Liver (tissue), 9 donors: ENCODE data around the gene CD96. TPM values are rescaled to one million over a fixed set of nuclear protein-coding genes. Genes with fewer than 3 reads are reported as not detected.

Experiments
- DNase-seq: peaks from one replicate; pipeline ENCODE4 v3.0.0-alpha.2; 2017; ENCODE audit warnings: low spot score
- H3K27ac ChIP-seq, 2 donors: one replicate each; pipeline ENCODE4 v1.7.0; 2013; ENCODE audit warnings: inconsistent platforms in 2 of 2, low read length in 2 of 2, control low read depth in 1 of 2, low read depth in 1 of 2, mild to moderate bottlenecking in 1 of 2
- H3K27me3 ChIP-seq, 4 donors: one replicate each; pipeline versions ENCODE4 v1.6.1 to v1.7.0; 2013; ENCODE audit warnings: low read length in 3 of 4, inconsistent platforms in 1 of 4, mild to moderate bottlenecking in 1 of 4, moderate library complexity in 1 of 4; ENCODE audit not compliant: control insufficient read depth in 4 of 4, insufficient read depth in 4 of 4
- H3K36me3 ChIP-seq, 4 donors: one replicate each; pipeline versions ENCODE4 v1.6.1 to v1.7.0; 2013; ENCODE audit warnings: low read length in 3 of 4, mild to moderate bottlenecking in 3 of 4, low read depth in 1 of 4, moderate library complexity in 1 of 4; ENCODE audit not compliant: control insufficient read depth in 4 of 4, insufficient read depth in 3 of 4
- H3K4me1 ChIP-seq, 4 donors: one replicate each; pipeline versions ENCODE4 v1.6.1 to v1.7.0; 2013; ENCODE audit warnings: low read length in 3 of 4, mild to moderate bottlenecking in 3 of 4, moderate library complexity in 1 of 4; ENCODE audit not compliant: control insufficient read depth in 4 of 4, insufficient read depth in 4 of 4
- H3K4me3 ChIP-seq, 3 donors: one replicate each; pipeline versions ENCODE4 v1.6.1 to v1.7.0; 2013; ENCODE audit warnings: low read length in 3 of 3, control low read depth in 1 of 3, low read depth in 1 of 3, mild to moderate bottlenecking in 1 of 3
- H3K9ac ChIP-seq, 2 donors: one replicate each; pipeline ENCODE4 v1.7.0; 2013; ENCODE audit warnings: low read length in 2 of 2, mild to moderate bottlenecking in 2 of 2, moderate library complexity in 2 of 2, control low read depth in 1 of 2, low read depth in 1 of 2
- H3K9me3 ChIP-seq, 4 donors: one replicate each; pipeline versions ENCODE4 v1.6.1 to v1.7.0; 2013; ENCODE audit warnings: low read length in 3 of 4; ENCODE audit not compliant: control insufficient read depth in 4 of 4
- ATF3 ChIP-seq: IDR thresholded peaks from 2 replicates; pipeline ENCODE4 v1.6.1; 2016; ENCODE audit warnings: antibody characterized with exemption
- CTCF ChIP-seq: fragments of 150-350 bp; IDR thresholded peaks from 2 replicates; pipeline ENCODE4 v1.5.1; 2017; ENCODE audit warnings: improper control_type of control experiment, low read depth, low read length; ENCODE audit not compliant: missing input control
- EGR1 ChIP-seq, 2 donors: IDR thresholded peaks; 2 replicates each; pipeline ENCODE4 v1.6.1; 2016 to 2018; ENCODE audit warnings: antibody characterized with exemption in 2 of 2, low read depth in 2 of 2
- FOXA1 ChIP-seq: IDR thresholded peaks from 2 replicates; pipeline ENCODE4 v1.6.1; 2016; ENCODE audit warnings: antibody characterized with exemption
- FOXA2 ChIP-seq: IDR thresholded peaks from 2 replicates; pipeline ENCODE4 v1.6.1; 2016; ENCODE audit warnings: antibody characterized with exemption
- GABPA ChIP-seq, 2 donors: IDR thresholded peaks in 1 of 2; conservative IDR thresholded peaks in 1 of 2; 2 replicates each; pipeline ENCODE4 v1.6.1; 2016; ENCODE audit warnings: antibody characterized with exemption in 2 of 2, mild to moderate bottlenecking in 1 of 2, moderate library complexity in 1 of 2
- HNF4A ChIP-seq, 2 donors: conservative IDR thresholded peaks; 2 replicates each; pipeline ENCODE4 v1.6.1; 2016; ENCODE audit warnings: antibody characterized with exemption in 2 of 2, mild to moderate bottlenecking in 2 of 2
- JUND ChIP-seq, 2 donors: IDR thresholded peaks; 2 replicates each; pipeline ENCODE4 v1.6.1; 2016; ENCODE audit warnings: antibody characterized with exemption in 2 of 2
- MAX ChIP-seq: IDR thresholded peaks from 2 replicates; pipeline ENCODE4 v1.6.1; 2016; ENCODE audit warnings: antibody characterized with exemption
- NR2F2 ChIP-seq: IDR thresholded peaks from 2 replicates; pipeline ENCODE4 v1.6.1; 2016; ENCODE audit warnings: antibody characterized with exemption
- RAD21 ChIP-seq, 2 donors: IDR thresholded peaks; 2 replicates each; pipeline ENCODE4 v1.6.1; 2016; ENCODE audit warnings: antibody characterized with exemption in 2 of 2, mild to moderate bottlenecking in 2 of 2
- REST ChIP-seq: IDR thresholded peaks from 2 replicates; pipeline ENCODE4 v1.6.1; 2016; ENCODE audit warnings: antibody characterized with exemption, mild to moderate bottlenecking
- RXRA ChIP-seq, 2 donors: IDR thresholded peaks; 2 replicates each; pipeline ENCODE4 v1.6.1; 2017 to 2018; ENCODE audit warnings: antibody characterized with exemption in 2 of 2, mild to moderate bottlenecking in 1 of 2
- SP1 ChIP-seq: IDR thresholded peaks from 2 replicates; pipeline ENCODE4 v1.6.1; 2018; ENCODE audit warnings: antibody characterized with exemption, mild to moderate bottlenecking
- TAF1 ChIP-seq: conservative IDR thresholded peaks from 2 replicates; pipeline ENCODE4 v1.6.1; 2016; ENCODE audit warnings: antibody characterized with exemption, mild to moderate bottlenecking
- YY1 ChIP-seq: IDR thresholded peaks from 2 replicates; pipeline ENCODE4 v1.6.1; 2016; ENCODE audit warnings: antibody characterized with exemption, mild to moderate bottlenecking
- ZBTB33 ChIP-seq: IDR thresholded peaks from 2 replicates; pipeline ENCODE4 v1.6.1; 2016; ENCODE audit warnings: antibody characterized with exemption
- WGBS: extraction: QIAGEN DNeasy Blood & Tissue Kit; methylation state at CpG from one replicate; pipeline ENCODE4 v1.1.7; 2013; 5-methylcytosine and 5-hydroxymethylcytosine counted together
- polyA plus RNA-seq, 2 donors: library from polyadenylated mRNA; stranded (reverse) in 1 of 2; unstranded in 1 of 2; fragments of 200-250 nt in 1 of 2; fragments of >200 nt in 1 of 2; fragmentation: Nextera tagmentation in 1 of 2; extraction: Ambion mirVana in 1 of 2; gene quantifications; one replicate each; pipeline versions ENCODE4 v1.2.1 to v1.2.3, GENCODE V29; 2013 to 2015
- total RNA-seq, 2 donors: library from RNA; depleted of rRNA; stranded (reverse); fragments of >200 nt; gene quantifications; one replicate each; pipeline ENCODE4 v1.2.3, GENCODE V29; 2014
- donor health status: healthy.
- donor health status: healthy.
- donor health status: healthy.
- donor health status: healthy.
- donor health status: healthy.

Gene CD96
- total and polyA plus RNA-seq, 4 donors: 0.46 to 2.7 (median 0.92) TPM

- no peak overlapping the region for H3K9ac ChIP-seq
- no peak overlapping the region for H3K4me3 ChIP-seq
- H3K4me1 ChIP-seq: peaks cover 0 to 9% (median 3%) of the 10 kb centered on the region in 4 donors
- no peaks in the 10 kb centered on the region for H3K9me3 ChIP-seq
- no peaks in the 10 kb centered on the region for H3K36me3 ChIP-seq
- H3K27ac ChIP-seq: no peak overlapping the region
- DNase-seq: no peak
- 74% methylated on average over 3 of the region's 3 CpGs for WGBS
- no peaks in the 10 kb centered on the region for H3K27me3 ChIP-seq
- TF ChIP-seq HNF4A (conservative IDR thresholded peaks at IDR 0.05): no peak
- TF ChIP-seq ATF3: no peak
- TF ChIP-seq ZBTB33: no peak
- TF ChIP-seq CTCF: no peak
- TF ChIP-seq RXRA (IDR thresholded peaks at IDR 0.05): no peak
- no peak for TF ChIP-seq GABPA (IDR thresholded peaks at IDR 0.05 in 1 of 2, conservative IDR thresholded peaks at IDR 0.05 in 1 of 2)
- TF ChIP-seq NR2F2: no peak
- TF ChIP-seq SP1: no peak
- no peak for TF ChIP-seq YY1
- TF ChIP-seq JUND (IDR thresholded peaks at IDR 0.05): no peak
- TF ChIP-seq RAD21 (IDR thresholded peaks at IDR 0.05): no peak
- TF ChIP-seq FOXA1: no peak
- TF ChIP-seq EGR1 (IDR thresholded peaks at IDR 0.05; ENCODE audit: low read depth in 2 of 2): no peak
- TF ChIP-seq REST: no peak
- TF ChIP-seq MAX: no peak
- TF ChIP-seq TAF1: no peak
- no peak for TF ChIP-seq FOXA2
Observed at GRCh38 chr3:111541391-111541790, 606 bp upstream of the CD96 start.
